ENCODE data around the gene RABEPK. TPM values are rescaled to one million over a fixed set of nuclear protein-coding genes. Genes with fewer than 3 reads are reported as not detected.

Gene RABEPK
- polyA plus RNA-seq, 1 donor (not counting 4 experiments of a cell fraction or from before 2014, with no cell fraction given) = 33.4 TPM

DNA sequence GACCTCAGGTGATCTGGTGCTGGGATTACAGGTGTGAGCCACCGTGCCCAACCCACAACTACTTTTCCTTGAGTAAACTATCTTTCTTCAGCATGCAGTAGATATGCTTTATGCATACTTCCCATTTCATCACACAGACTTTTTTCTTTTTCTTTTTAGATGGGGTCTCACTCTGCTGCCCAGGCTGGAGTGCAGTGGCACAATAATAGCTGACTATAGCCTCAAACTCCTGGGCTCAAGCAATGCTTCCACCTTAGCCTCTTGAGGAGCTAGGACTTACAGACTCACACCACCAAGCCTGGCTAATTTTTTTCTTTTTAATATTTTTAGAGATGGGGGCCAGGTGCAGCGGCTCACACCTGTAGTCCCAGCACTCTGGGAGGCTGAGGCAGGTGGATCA, 33.6 kb upstream of the RABEPK start:
- no peaks in the 10 kb centered on the region for H4K20me1 ChIP-seq (ENCODE audit: control insufficient read depth, extremely low read depth, insufficient read depth, low read length)
- H3K79me2 ChIP-seq (ENCODE audit: control insufficient read depth, insufficient read depth, low read length) = peaks cover 20% of the 10 kb centered on the region
- H3K27me3 ChIP-seq (ENCODE audit: control insufficient read depth, extremely low read depth, insufficient read depth, low read length) = no peaks in the 10 kb centered on the region
- H3K36me3 ChIP-seq (ENCODE audit: control insufficient read depth in 2 of 2, extremely low read depth in 1 of 2, insufficient read depth in 2 of 2, low read length in 2 of 2) = peaks cover 0 to 7% of the 10 kb centered on the region in 2 experiments
- FAIRE-seq (no peak), DNase-seq (ENCODE audit: low read depth, low spot score) (no peak)
- no peak overlapping the region for H3K4me3 ChIP-seq (ENCODE audit: control insufficient read depth in 2 of 3, extremely low read depth in 1 of 3, insufficient read depth in 2 of 3, low read depth in 1 of 3, low read length in 3 of 3)
- H3K27ac ChIP-seq (ENCODE audit: control insufficient read depth, insufficient read depth, low read length) = no peak overlapping the region
- no peak overlapping the region for H2AFZ ChIP-seq (ENCODE audit: control insufficient read depth, low read length)
- TF ChIP-seq, protein P1, sequence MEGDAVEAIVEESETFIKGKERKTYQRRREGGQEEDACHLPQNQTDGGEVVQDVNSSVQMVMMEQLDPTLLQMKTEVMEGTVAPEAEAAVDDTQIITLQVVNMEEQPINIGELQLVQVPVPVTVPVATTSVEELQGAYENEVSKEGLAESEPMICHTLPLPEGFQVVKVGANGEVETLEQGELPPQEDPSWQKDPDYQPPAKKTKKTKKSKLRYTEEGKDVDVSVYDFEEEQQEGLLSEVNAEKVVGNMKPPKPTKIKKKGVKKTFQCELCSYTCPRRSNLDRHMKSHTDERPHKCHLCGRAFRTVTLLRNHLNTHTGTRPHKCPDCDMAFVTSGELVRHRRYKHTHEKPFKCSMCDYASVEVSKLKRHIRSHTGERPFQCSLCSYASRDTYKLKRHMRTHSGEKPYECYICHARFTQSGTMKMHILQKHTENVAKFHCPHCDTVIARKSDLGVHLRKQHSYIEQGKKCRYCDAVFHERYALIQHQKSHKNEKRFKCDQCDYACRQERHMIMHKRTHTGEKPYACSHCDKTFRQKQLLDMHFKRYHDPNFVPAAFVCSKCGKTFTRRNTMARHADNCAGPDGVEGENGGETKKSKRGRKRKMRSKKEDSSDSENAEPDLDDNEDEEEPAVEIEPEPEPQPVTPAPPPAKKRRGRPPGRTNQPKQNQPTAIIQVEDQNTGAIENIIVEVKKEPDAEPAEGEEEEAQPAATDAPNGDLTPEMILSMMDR (optimal IDR thresholded peaks at IDR 0.05 in 1 of 3, IDR thresholded peaks at IDR 0.05 in 1 of 3, conservative IDR thresholded peaks at IDR 0.05 in 1 of 3; ENCODE audit: extremely low read depth in 1 of 3, insufficient read depth in 2 of 3, low read length in 3 of 3) = no peak
- no peak for TF ChIP-seq EZH2 (IDR thresholded peaks at IDR 0.05; ENCODE audit: low read length)
- no peaks in the 10 kb centered on the region for H3K9me3 ChIP-seq (ENCODE audit: control insufficient read depth, low read depth, low read length)
- dilution Hi-C loops (cut with MboI; ENCODE audit: extremely low pct_ligation_motif_present, low sequenced_read_pairs) = no loop called here
- no peaks in the 10 kb centered on the region for H3K4me1 ChIP-seq (ENCODE audit: control insufficient read depth, extremely low read depth, insufficient read depth, low read length)
- H3K4me2 ChIP-seq (ENCODE audit: control insufficient read depth, extremely low read depth, insufficient read depth, low read depth, low read length) = no peak overlapping the region
- no peak overlapping the region for H3K9ac ChIP-seq (ENCODE audit: control insufficient read depth, extremely low read depth, insufficient read depth, low read length)
- H3K9me1 ChIP-seq (ENCODE audit: control insufficient read depth, extremely low read depth, insufficient read depth, low read length) = no peaks in the 10 kb centered on the region

DNA sequence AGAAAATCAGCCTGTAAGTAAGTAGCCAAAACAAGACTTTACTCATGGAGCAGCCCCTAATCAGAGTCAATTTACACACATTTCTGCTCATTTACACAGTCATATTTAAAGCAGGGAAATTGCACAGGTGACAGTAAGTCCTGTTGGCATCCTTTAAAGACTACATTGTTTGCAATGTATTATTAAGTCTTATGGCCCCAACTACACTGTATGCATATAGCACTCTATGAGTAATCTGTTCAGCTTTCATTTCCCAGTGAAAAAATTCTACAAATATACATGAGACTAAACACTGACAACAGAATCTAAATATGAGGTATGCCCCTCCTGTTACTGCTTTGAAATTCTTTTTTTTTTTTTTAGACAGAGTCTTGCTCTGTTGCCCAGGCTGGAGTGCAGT, 30.4 kb upstream of the RABEPK start:
- no peak overlapping the region for H3K4me3 ChIP-seq (ENCODE audit: control insufficient read depth in 2 of 3, extremely low read depth in 1 of 3, insufficient read depth in 2 of 3, low read depth in 1 of 3, low read length in 3 of 3)
- no peak overlapping the region for H3K4me2 ChIP-seq (ENCODE audit: control insufficient read depth, extremely low read depth, insufficient read depth, low read depth, low read length)
- H3K9me3 ChIP-seq (ENCODE audit: control insufficient read depth, low read depth, low read length) = no peaks in the 10 kb centered on the region
- peaks cover 0 to 7% of the 10 kb centered on the region in 2 experiments for H3K36me3 ChIP-seq (ENCODE audit: control insufficient read depth in 2 of 2, extremely low read depth in 1 of 2, insufficient read depth in 2 of 2, low read length in 2 of 2)
- no peaks in the 10 kb centered on the region for H3K9me1 ChIP-seq (ENCODE audit: control insufficient read depth, extremely low read depth, insufficient read depth, low read length)
- H3K4me1 ChIP-seq (ENCODE audit: control insufficient read depth, extremely low read depth, insufficient read depth, low read length) = no peaks in the 10 kb centered on the region
- no peak overlapping the region for H3K27ac ChIP-seq (ENCODE audit: control insufficient read depth, insufficient read depth, low read length)
- H3K27me3 ChIP-seq (ENCODE audit: control insufficient read depth, extremely low read depth, insufficient read depth, low read length) = no peaks in the 10 kb centered on the region
- no peak for FAIRE-seq
- no peak for TF ChIP-seq EZH2 (IDR thresholded peaks at IDR 0.05; ENCODE audit: low read length)
- TF ChIP-seq, protein P1 (optimal IDR thresholded peaks at IDR 0.05 in 1 of 3, IDR thresholded peaks at IDR 0.05 in 1 of 3, conservative IDR thresholded peaks at IDR 0.05 in 1 of 3; ENCODE audit: extremely low read depth in 1 of 3, insufficient read depth in 2 of 3, low read length in 3 of 3) = no peak
- peaks cover 4% of the 10 kb centered on the region for H4K20me1 ChIP-seq (ENCODE audit: control insufficient read depth, extremely low read depth, insufficient read depth, low read length)
- H3K79me2 ChIP-seq (ENCODE audit: control insufficient read depth, insufficient read depth, low read length) = peaks cover 38% of the 10 kb centered on the region
- DNase-seq (ENCODE audit: low read depth, low spot score) = no peak
- no peak overlapping the region for H2AFZ ChIP-seq (ENCODE audit: control insufficient read depth, low read length)
- H3K9ac ChIP-seq (ENCODE audit: control insufficient read depth, extremely low read depth, insufficient read depth, low read length) = no peak overlapping the region
- dilution Hi-C loops (cut with MboI; ENCODE audit: extremely low pct_ligation_motif_present, low sequenced_read_pairs) = no loop called here
